ENCODE data around the gene GFM2. TPM values are rescaled to one million over a fixed set of nuclear protein-coding genes. Genes with fewer than 3 reads are reported as not detected.
A peak's percentile ranks its signal among the peaks of the same experiment; 100 is the strongest.

The GFM2 gene
- total and polyA plus RNA-seq, 2 of the 13 experiments (the other 11 are each of a cell fraction or from before 2014, with no cell fraction given): 22.0 to 41.6 TPM

GRCh38 chr5:74684900-74685851 is 81.7 kb downstream of the GFM2 start, which contains the start of gene HEXB (continued):
- TF ChIP-seq ZNF576 (CRISPR knock-in tag; IDR thresholded peaks at IDR 0.05) (no peak), KLF11 (CRISPR knock-in tag; IDR thresholded peaks at IDR 0.05) (no peak), NR0B2 (CRISPR knock-in tag; IDR thresholded peaks at IDR 0.05) (no peak; the same call in 1 of the 2 replicates), ZMYM3 (CRISPR knock-in tag; IDR thresholded peaks at IDR 0.05) (peak; percentile 56; the same call in 1 of the 2 replicates), CREB3 (CRISPR knock-in tag; IDR thresholded peaks at IDR 0.05) (0 out of 2 replicates have a peak, but pooled peaks have one; percentile 41), ZNF460 (CRISPR knock-in tag; IDR thresholded peaks at IDR 0.05; ENCODE audit: borderline replicate concordance) (peak; percentile 85), TP53 (CRISPR knock-in tag; conservative IDR thresholded peaks at IDR 0.05) (no peak), MAFK (conservative IDR thresholded peaks at IDR 0.05 in 1 of 2, IDR thresholded peaks at IDR 0.05 in 1 of 2; ENCODE audit: low read length in 2 of 2) (no peak), NFE2L1 (CRISPR knock-in tag; IDR thresholded peaks at IDR 0.05; ENCODE audit: borderline replicate concordance) (no peak), AKNA (CRISPR knock-in tag; IDR thresholded peaks at IDR 0.05; ENCODE audit: borderline replicate concordance) (no peak), PCBP1 (IDR thresholded peaks at IDR 0.05; ENCODE audit: borderline replicate concordance, low read depth, low read length) (no peak), ZSCAN5A (CRISPR knock-in tag; IDR thresholded peaks at IDR 0.05; ENCODE audit: borderline replicate concordance) (0 out of 2 replicates have a peak, but pooled peaks have one; percentile 46), NKX3-1 (CRISPR knock-in tag; IDR thresholded peaks at IDR 0.05) (peak; percentile 40; the same call in 1 of the 2 replicates), RXRA (CRISPR knock-in tag; IDR thresholded peaks at IDR 0.05) (peak; percentile 65; the same call in 1 of the 2 replicates), LRRFIP1 (CRISPR knock-in tag; conservative IDR thresholded peaks at IDR 0.05) (no peak), TAF1 (CRISPR knock-in tag; IDR thresholded peaks at IDR 0.05) (peak; percentile 86), ZNF672 (CRISPR knock-in tag; IDR thresholded peaks at IDR 0.05) (no peak)
